Gastroesophageal sphincter (tissue), 3 donors: Measurements from ENCODE around the gene ZNF280C.

Source experiments
- CTCF ChIP-seq, 4 experiments: fragments of 200-600 bp in 2 of 4; fragments of 450-650 bp in 2 of 4; sonication (generic) in 1 of 4; IDR thresholded peaks; one replicate each; pipeline ENCODE4 v1.5.1; 2017 to 2019; ENCODE audit warnings: antibody characterized with exemption in 4 of 4, mild to moderate bottlenecking in 2 of 4, moderate library complexity in 2 of 4
- POLR2A ChIP-seq, 2 donors: fragments of 450-650 bp; IDR thresholded peaks; one replicate each; pipeline ENCODE4 v1.6.1; 2017; ENCODE audit warnings: antibody characterized with exemption in 2 of 2, mild to moderate bottlenecking in 2 of 2, moderate library complexity in 1 of 2
- POLR2AphosphoS5 ChIP-seq: sonication (generic); formaldehyde crosslinking; IDR thresholded peaks from one replicate; pipeline ENCODE4 v1.6.1; 2017; ENCODE audit warnings: antibody characterized with exemption

- TF ChIP-seq CTCF (IDR thresholded peaks at IDR 0.05): no peak
- TF ChIP-seq POLR2A (IDR thresholded peaks at IDR 0.05): no peak
- TF ChIP-seq POLR2AphosphoS5: no peak
These were observed 93.8 kb downstream of the ZNF280C start for GRCh38 chrX:130174937-130175336.
